Liver (tissue), 9 donors: ENCODE results near the gene GRIN1. TPM values are rescaled to one million over a fixed set of nuclear protein-coding genes. Genes with fewer than 3 reads are reported as not detected.

ENCODE experiments used
- DNase-seq: peaks from one replicate; pipeline ENCODE4 v3.0.0-alpha.2; 2017; ENCODE audit warnings: low spot score
- H3K27ac ChIP-seq, 2 donors: one replicate each; pipeline ENCODE4 v1.7.0; 2013; ENCODE audit warnings: inconsistent platforms in 2 of 2, low read length in 2 of 2, control low read depth in 1 of 2, low read depth in 1 of 2, mild to moderate bottlenecking in 1 of 2
- H3K27me3 ChIP-seq, 4 donors: one replicate each; pipeline versions ENCODE4 v1.6.1 to v1.7.0; 2013; ENCODE audit warnings: low read length in 3 of 4, inconsistent platforms in 1 of 4, mild to moderate bottlenecking in 1 of 4, moderate library complexity in 1 of 4; ENCODE audit not compliant: control insufficient read depth in 4 of 4, insufficient read depth in 4 of 4
- H3K36me3 ChIP-seq, 4 donors: one replicate each; pipeline versions ENCODE4 v1.6.1 to v1.7.0; 2013; ENCODE audit warnings: low read length in 3 of 4, mild to moderate bottlenecking in 3 of 4, low read depth in 1 of 4, moderate library complexity in 1 of 4; ENCODE audit not compliant: control insufficient read depth in 4 of 4, insufficient read depth in 3 of 4
- H3K4me1 ChIP-seq, 4 donors: one replicate each; pipeline versions ENCODE4 v1.6.1 to v1.7.0; 2013; ENCODE audit warnings: low read length in 3 of 4, mild to moderate bottlenecking in 3 of 4, moderate library complexity in 1 of 4; ENCODE audit not compliant: control insufficient read depth in 4 of 4, insufficient read depth in 4 of 4
- H3K4me3 ChIP-seq, 3 donors: one replicate each; pipeline versions ENCODE4 v1.6.1 to v1.7.0; 2013; ENCODE audit warnings: low read length in 3 of 3, control low read depth in 1 of 3, low read depth in 1 of 3, mild to moderate bottlenecking in 1 of 3
- H3K9ac ChIP-seq, 2 donors: one replicate each; pipeline ENCODE4 v1.7.0; 2013; ENCODE audit warnings: low read length in 2 of 2, mild to moderate bottlenecking in 2 of 2, moderate library complexity in 2 of 2, control low read depth in 1 of 2, low read depth in 1 of 2
- H3K9me3 ChIP-seq, 4 donors: one replicate each; pipeline versions ENCODE4 v1.6.1 to v1.7.0; 2013; ENCODE audit warnings: low read length in 3 of 4; ENCODE audit not compliant: control insufficient read depth in 4 of 4
- ATF3 ChIP-seq: IDR thresholded peaks from 2 replicates; pipeline ENCODE4 v1.6.1; 2016; ENCODE audit warnings: antibody characterized with exemption
- CTCF ChIP-seq: fragments of 150-350 bp; IDR thresholded peaks from 2 replicates; pipeline ENCODE4 v1.5.1; 2017; ENCODE audit warnings: improper control_type of control experiment, low read depth, low read length; ENCODE audit not compliant: missing input control
- EGR1 ChIP-seq, 2 donors: IDR thresholded peaks; 2 replicates each; pipeline ENCODE4 v1.6.1; 2016 to 2018; ENCODE audit warnings: antibody characterized with exemption in 2 of 2, low read depth in 2 of 2
- FOXA1 ChIP-seq: IDR thresholded peaks from 2 replicates; pipeline ENCODE4 v1.6.1; 2016; ENCODE audit warnings: antibody characterized with exemption
- FOXA2 ChIP-seq: IDR thresholded peaks from 2 replicates; pipeline ENCODE4 v1.6.1; 2016; ENCODE audit warnings: antibody characterized with exemption
- GABPA ChIP-seq, 2 donors: IDR thresholded peaks in 1 of 2; conservative IDR thresholded peaks in 1 of 2; 2 replicates each; pipeline ENCODE4 v1.6.1; 2016; ENCODE audit warnings: antibody characterized with exemption in 2 of 2, mild to moderate bottlenecking in 1 of 2, moderate library complexity in 1 of 2
- HNF4A ChIP-seq, 2 donors: conservative IDR thresholded peaks; 2 replicates each; pipeline ENCODE4 v1.6.1; 2016; ENCODE audit warnings: antibody characterized with exemption in 2 of 2, mild to moderate bottlenecking in 2 of 2
- HNF4G ChIP-seq: IDR thresholded peaks from 2 replicates; pipeline ENCODE4 v1.6.1; 2016; ENCODE audit warnings: antibody characterized with exemption
- NR2F2 ChIP-seq: IDR thresholded peaks from 2 replicates; pipeline ENCODE4 v1.6.1; 2016; ENCODE audit warnings: antibody characterized with exemption
- RAD21 ChIP-seq, 2 donors: IDR thresholded peaks; 2 replicates each; pipeline ENCODE4 v1.6.1; 2016; ENCODE audit warnings: antibody characterized with exemption in 2 of 2, mild to moderate bottlenecking in 2 of 2
- RXRA ChIP-seq, 2 donors: IDR thresholded peaks; 2 replicates each; pipeline ENCODE4 v1.6.1; 2017 to 2018; ENCODE audit warnings: antibody characterized with exemption in 2 of 2, mild to moderate bottlenecking in 1 of 2
- SP1 ChIP-seq: IDR thresholded peaks from 2 replicates; pipeline ENCODE4 v1.6.1; 2018; ENCODE audit warnings: antibody characterized with exemption, mild to moderate bottlenecking
- TAF1 ChIP-seq: conservative IDR thresholded peaks from 2 replicates; pipeline ENCODE4 v1.6.1; 2016; ENCODE audit warnings: antibody characterized with exemption, mild to moderate bottlenecking
- YY1 ChIP-seq: IDR thresholded peaks from 2 replicates; pipeline ENCODE4 v1.6.1; 2016; ENCODE audit warnings: antibody characterized with exemption, mild to moderate bottlenecking
- WGBS: extraction: QIAGEN DNeasy Blood & Tissue Kit; methylation state at CpG from one replicate; pipeline ENCODE4 v1.1.7; 2013; 5-methylcytosine and 5-hydroxymethylcytosine counted together
- polyA plus RNA-seq, 2 donors: library from polyadenylated mRNA; stranded (reverse) in 1 of 2; unstranded in 1 of 2; fragments of 200-250 nt in 1 of 2; fragments of >200 nt in 1 of 2; fragmentation: Nextera tagmentation in 1 of 2; extraction: Ambion mirVana in 1 of 2; gene quantifications; one replicate each; pipeline versions ENCODE4 v1.2.1 to v1.2.3, GENCODE V29; 2013 to 2015
- total RNA-seq, 2 donors: library from RNA; depleted of rRNA; stranded (reverse); fragments of >200 nt; gene quantifications; one replicate each; pipeline ENCODE4 v1.2.3, GENCODE V29; 2014
- TF ChIP-seq, protein P1 (sequence below): IDR thresholded peaks from 2 replicates; pipeline ENCODE4 v1.6.1; 2016; ENCODE audit warnings: antibody characterized with exemption
- TF ChIP-seq, protein P2 (sequence below): IDR thresholded peaks from 2 replicates; pipeline ENCODE4 v1.6.1; 2016; ENCODE audit warnings: antibody characterized with exemption
- donor health status: healthy.
- donor health status: healthy.
- donor health status: healthy.
- donor health status: healthy.
- donor health status: healthy.

Gene GRIN1
- total and polyA plus RNA-seq, 4 donors: 0.05 TPM; not detected in 3

- TF ChIP-seq, protein P1, sequence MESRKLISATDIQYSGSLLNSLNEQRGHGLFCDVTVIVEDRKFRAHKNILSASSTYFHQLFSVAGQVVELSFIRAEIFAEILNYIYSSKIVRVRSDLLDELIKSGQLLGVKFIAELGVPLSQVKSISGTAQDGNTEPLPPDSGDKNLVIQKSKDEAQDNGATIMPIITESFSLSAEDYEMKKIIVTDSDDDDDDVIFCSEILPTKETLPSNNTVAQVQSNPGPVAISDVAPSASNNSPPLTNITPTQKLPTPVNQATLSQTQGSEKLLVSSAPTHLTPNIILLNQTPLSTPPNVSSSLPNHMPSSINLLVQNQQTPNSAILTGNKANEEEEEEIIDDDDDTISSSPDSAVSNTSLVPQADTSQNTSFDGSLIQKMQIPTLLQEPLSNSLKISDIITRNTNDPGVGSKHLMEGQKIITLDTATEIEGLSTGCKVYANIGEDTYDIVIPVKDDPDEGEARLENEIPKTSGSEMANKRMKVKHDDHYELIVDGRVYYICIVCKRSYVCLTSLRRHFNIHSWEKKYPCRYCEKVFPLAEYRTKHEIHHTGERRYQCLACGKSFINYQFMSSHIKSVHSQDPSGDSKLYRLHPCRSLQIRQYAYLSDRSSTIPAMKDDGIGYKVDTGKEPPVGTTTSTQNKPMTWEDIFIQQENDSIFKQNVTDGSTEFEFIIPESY: no peak
- no peak for TF ChIP-seq TAF1
These were observed 20.4 kb downstream of the GRIN1 start (continued) for GRCh38 chr9:137159105-137160053.

GRCh38 chr9:137160054-137160425 is 21.1 kb downstream of the GRIN1 start:
- peaks cover 7 to 14% (median 12%) of the 10 kb centered on the region in 4 donors for H3K27me3 ChIP-seq
- WGBS: 65% methylated on average over 17 of the region's 17 CpGs

DNA sequence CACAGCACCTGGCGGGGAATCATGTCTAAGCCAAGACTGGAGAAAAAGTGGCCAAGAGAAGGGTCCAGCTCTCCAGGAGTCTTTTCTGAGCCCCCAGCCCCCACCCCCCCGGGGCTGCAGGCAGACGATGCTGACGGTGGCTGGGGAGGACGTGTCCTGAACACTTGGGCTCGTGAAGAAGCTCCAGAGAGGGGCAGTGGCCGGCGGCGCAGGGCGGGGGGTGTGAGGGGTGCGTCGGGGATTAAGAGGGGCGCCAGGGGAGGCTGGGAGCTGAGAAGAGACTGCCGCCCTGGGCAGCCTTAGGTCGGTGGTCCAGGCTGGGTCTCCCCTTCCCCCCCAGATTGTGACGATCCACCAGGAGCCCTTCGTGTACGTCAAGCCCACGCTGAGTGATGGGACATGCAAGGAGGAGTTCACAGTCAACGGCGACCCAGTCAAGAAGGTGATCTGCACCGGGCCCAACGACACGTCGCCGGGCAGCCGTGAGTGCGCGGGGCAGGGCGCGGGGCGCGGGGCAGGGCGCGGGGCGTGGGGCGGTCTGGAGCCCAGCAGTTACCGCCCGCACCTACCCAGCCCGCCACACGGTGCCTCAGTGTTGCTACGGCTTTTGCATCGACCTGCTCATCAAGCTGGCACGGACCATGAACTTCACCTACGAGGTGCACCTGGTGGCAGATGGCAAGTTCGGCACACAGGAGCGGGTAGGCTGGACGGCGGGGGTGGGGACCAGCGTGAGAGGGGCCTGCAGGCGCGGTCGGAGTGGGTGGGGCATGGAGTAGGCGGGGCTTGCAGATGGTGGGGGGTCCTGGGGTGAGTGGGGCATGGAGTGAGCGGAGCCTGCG is 22.0 kb downstream of the GRIN1 start:
- WGBS: 32% methylated on average over 56 of the region's 56 CpGs
- TF ChIP-seq ATF3 (no peak), RAD21 (IDR thresholded peaks at IDR 0.05) (no peak), EGR1 (IDR thresholded peaks at IDR 0.05; ENCODE audit: low read depth in 2 of 2) (no peak), RXRA (IDR thresholded peaks at IDR 0.05) (no peak), FOXA1 (no peak), HNF4A (conservative IDR thresholded peaks at IDR 0.05) (no peak), YY1 (no peak), GABPA (IDR thresholded peaks at IDR 0.05 in 1 of 2, conservative IDR thresholded peaks at IDR 0.05 in 1 of 2) (no peak), TAF1 (no peak), SP1 (no peak), HNF4G (no peak), FOXA2 (no peak), CTCF (no peak), NR2F2 (no peak)
- TF ChIP-seq, protein P2, sequence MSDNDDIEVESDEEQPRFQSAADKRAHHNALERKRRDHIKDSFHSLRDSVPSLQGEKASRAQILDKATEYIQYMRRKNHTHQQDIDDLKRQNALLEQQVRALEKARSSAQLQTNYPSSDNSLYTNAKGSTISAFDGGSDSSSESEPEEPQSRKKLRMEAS: no peak

More at GRCh38 chr9:137160054-137160425, 21.1 kb downstream of the GRIN1 start:
- no peaks in the 10 kb centered on the region for H3K9me3 ChIP-seq
- peaks cover 0 to 9% (median 3%) of the 10 kb centered on the region in 4 donors for H3K4me1 ChIP-seq
- no peak overlapping the region for H3K27ac ChIP-seq
- no peak for TF ChIP-seq RXRA (IDR thresholded peaks at IDR 0.05)
- no peak for TF ChIP-seq SP1
- TF ChIP-seq CTCF: no peak
- TF ChIP-seq NR2F2: no peak
- no peak for TF ChIP-seq ATF3
- no peak for TF ChIP-seq GABPA (IDR thresholded peaks at IDR 0.05 in 1 of 2, conservative IDR thresholded peaks at IDR 0.05 in 1 of 2)
- TF ChIP-seq RAD21 (IDR thresholded peaks at IDR 0.05): no peak
- no peak for DNase-seq
- H3K4me3 ChIP-seq: no peak overlapping the region
- H3K36me3 ChIP-seq: no peaks in the 10 kb centered on the region
- H3K9ac ChIP-seq: no peak overlapping the region

More for the DNA sequence above, 22.0 kb downstream of the GRIN1 start:
- Histone ChIP-seq H3K27ac (no peak overlapping the region), H3K9me3 (no peaks in the 10 kb centered on the region), H3K36me3 (no peaks in the 10 kb centered on the region), H3K27me3 (peaks cover 7 to 14% (median 12%) of the 10 kb centered on the region in 4 donors), H3K4me3 (no peak overlapping the region), H3K4me1 (peaks cover 0 to 9% (median 3%) of the 10 kb centered on the region in 4 donors), H3K9ac (no peak overlapping the region)
- DNase-seq: no peak
